Endothelial cell of umbilical vein (primary cell): Measurements from ENCODE around the gene SPG11. TPM values are rescaled to one million over a fixed set of nuclear protein-coding genes. Genes with fewer than 3 reads are reported as not detected.

Source experiments
- BruUV-seq: library from RNA; stranded (reverse); fragments of 400-500 nt; replicated peaks from 2 replicates; lab custom pipeline; 2021; lab: Mats Ljungman, UMichigan
- CTCF ChIA-PET: fragments of 300-600, 350-600 bp; sonication (Branson Sonifier 250); formaldehyde crosslinking; loops from one replicate; lab custom pipeline; 2021; ENCODE audit warnings: antibody characterized with exemption, inconsistent platforms; lab: Charles Lee
- POLR2A ChIA-PET: fragments of 300-600, 350-600 bp; sonication (Branson Sonifier 250); formaldehyde crosslinking; loops from one replicate; lab custom pipeline; 2021; ENCODE audit warnings: antibody characterized with exemption, inconsistent platforms; lab: Charles Lee
- DNase-seq: peaks from one replicate; pipeline ENCODE4 v3.0.0-alpha.2; 2011; ENCODE audit warnings: low read depth, low spot score
- FAIRE-seq: peaks from 2 replicates; lab custom pipeline; 2011; peaks lifted over from hg19 to GRCh38; lab: Jason Lieb, UNC
- H2AFZ ChIP-seq: 2 replicates; pipeline ENCODE4 v1.6.0; 2012; ENCODE audit warnings: low read depth, low read length, control low read depth, inconsistent platforms
- H3K27ac ChIP-seq: 2 replicates; pipeline ENCODE4 v1.5.1; 2011; ENCODE audit warnings: low read depth, mild to moderate bottlenecking, control low read depth, low read length, moderate library complexity; ENCODE audit not compliant: insufficient read depth
- H3K27me3 ChIP-seq, 2 experiments: 2 replicates each; pipeline versions ENCODE4 v1.6.0 to v1.6.1; 2011; ENCODE audit warnings: low read length in 2 of 2, mixed read lengths in 1 of 2; ENCODE audit not compliant: control insufficient read depth in 2 of 2, insufficient read depth in 2 of 2
- H3K36me3 ChIP-seq, 2 experiments: 2 replicates in 1 of 2; 3 replicates in 1 of 2; pipeline ENCODE4 v1.5.1; 2011; ENCODE audit warnings: low read length in 2 of 2, mild to moderate bottlenecking in 1 of 2, moderate library complexity in 1 of 2; ENCODE audit not compliant: control insufficient read depth in 2 of 2, insufficient read depth in 2 of 2; ENCODE audit errors: extremely low read depth in 1 of 2
- H3K4me1 ChIP-seq: 3 replicates; pipeline ENCODE4 v1.5.1; 2011; ENCODE audit warnings: mild to moderate bottlenecking, low read length; ENCODE audit not compliant: control insufficient read depth, insufficient read depth; ENCODE audit errors: extremely low read depth
- H3K4me2 ChIP-seq: 2 replicates; pipeline ENCODE4 v1.6.1; 2011; ENCODE audit warnings: low read length, control low read depth, mixed read lengths; ENCODE audit not compliant: insufficient read depth
- H3K4me3 ChIP-seq, 3 experiments: fragments of 200-600 bp in 1 of 3; sonication (generic), shearing (Covaris generic) in 1 of 3; replicated peaks in 1 of 3; 2 replicates each; pipeline ENCODE4 v1.5.1; 2011 to 2016; ENCODE audit warnings: control low read depth in 3 of 3, low read length in 3 of 3, mild to moderate bottlenecking in 2 of 3, inconsistent platforms in 1 of 3, low read depth in 1 of 3, moderate library complexity in 1 of 3; ENCODE audit not compliant: insufficient read depth in 1 of 3
- H3K79me2 ChIP-seq: 2 replicates; pipeline ENCODE4 v1.6.0; 2012; ENCODE audit warnings: low read length, inconsistent platforms; ENCODE audit not compliant: control insufficient read depth, insufficient read depth
- H3K9ac ChIP-seq: replicated peaks from 2 replicates; pipeline ENCODE3; 2011; ENCODE audit warnings: low read length, control low read depth; ENCODE audit not compliant: insufficient read depth; ENCODE audit errors: extremely low read depth
- H3K9me1 ChIP-seq: replicated peaks from 3 replicates; pipeline ENCODE4 v1.6.0; 2011; ENCODE audit warnings: mild to moderate bottlenecking, low read length; ENCODE audit not compliant: control insufficient read depth, insufficient read depth; ENCODE audit errors: extremely low read depth
- H3K9me3 ChIP-seq: replicated peaks from 2 replicates; pipeline ENCODE4 v1.5.1; 2012; ENCODE audit warnings: low read length, inconsistent platforms; ENCODE audit not compliant: control insufficient read depth, insufficient read depth
- H4K20me1 ChIP-seq: replicated peaks from 2 replicates; pipeline ENCODE3; 2011; ENCODE audit warnings: mild to moderate bottlenecking, low read length; ENCODE audit not compliant: control insufficient read depth, insufficient read depth; ENCODE audit errors: extremely low read depth
- CTCF ChIP-seq, 2 donors: IDR thresholded peaks; 1 replicate in 1 of 2; 2 replicates in 1 of 2; pipeline ENCODE4 v1.5.1; 2011; ENCODE audit warnings: low read length in 2 of 2, mild to moderate bottlenecking in 2 of 2, moderate library complexity in 2 of 2, control low read depth in 1 of 2, inconsistent platforms in 1 of 2, low read depth in 1 of 2; ENCODE audit not compliant: insufficient read depth in 1 of 2; ENCODE audit errors: extremely low read depth in 1 of 2
- EZH2 ChIP-seq: IDR thresholded peaks from 2 replicates; pipeline ENCODE4 v1.6.1; 2012; ENCODE audit warnings: borderline replicate concordance, low read depth, mild to moderate bottlenecking, moderate library complexity, low read length, inconsistent platforms; ENCODE audit not compliant: severe bottlenecking
- FOS ChIP-seq: IDR thresholded peaks from 2 replicates; pipeline ENCODE4 v1.6.1; 2011; ENCODE audit warnings: mild to moderate bottlenecking, low read length, moderate library complexity, borderline replicate concordance; ENCODE audit not compliant: insufficient read depth
- GATA2 ChIP-seq: IDR thresholded peaks from 2 replicates; pipeline ENCODE4 v1.7.0; 2011; ENCODE audit warnings: low read depth, mild to moderate bottlenecking, moderate library complexity, mixed read lengths, low read length; ENCODE audit not compliant: insufficient read length, insufficient read depth
- MAX ChIP-seq: IDR thresholded peaks from 2 replicates; pipeline ENCODE4 v1.6.1; 2011; ENCODE audit not compliant: insufficient read depth, insufficient read length
- MYC ChIP-seq: IDR thresholded peaks from one replicate; pipeline ENCODE4 v1.6.1; 2011; ENCODE audit warnings: mild to moderate bottlenecking, low read depth, low read length
- POLR2A ChIP-seq: IDR thresholded peaks from 2 replicates; pipeline ENCODE4 v1.6.1; 2012; ENCODE audit warnings: low read depth, mild to moderate bottlenecking, control low read depth, low read length
- POLR2AphosphoS5 ChIP-seq: IDR thresholded peaks from 2 replicates; pipeline ENCODE4 v1.6.1; 2012; ENCODE audit warnings: low read depth, mild to moderate bottlenecking, control low read depth, low read length, moderate library complexity; ENCODE audit not compliant: insufficient read depth
- dilution Hi-C: fragments of 300-500 bp; cut with MboI; formaldehyde crosslinking; loops from one replicate; pipeline ENCODE4 v1.15.0; 2019; ENCODE audit warnings: low sequenced_read_pairs; ENCODE audit not compliant: extremely low pct_ligation_motif_present
- intact Hi-C: fragments of 100-400 bp; cut with micrococcal nuclease; formaldehyde crosslinking; loops from one replicate; pipeline ENCODE4 v1.10.0; 2022
- polyA plus RNA-seq, 4 experiments: library from polyadenylated mRNA; depleted of rRNA in 3 of 4; stranded (reverse) in 3 of 4; unstranded in 1 of 4; fragments of >200 nt; gene quantifications; 2 replicates each; pipeline versions ENCODE4 v1.2.1 to v1.2.3, GENCODE V29; 2011 to 2012; ENCODE audit warnings: missing spikeins in 1 of 4
- total RNA-seq: library from RNA; stranded (reverse); gene quantifications from 2 replicates; pipeline ENCODE4 v1.2.3, GENCODE V29; 2021

SPG11 gene
- total and polyA plus RNA-seq, 2 donors (not counting 3 experiments of a cell fraction or from before 2014, with no cell fraction given) = 30.7 to 53.5 TPM

- H3K9me1 ChIP-seq = no peaks in the 10 kb centered on the region
- FAIRE-seq = peak; percentile 42
- H3K27me3 ChIP-seq = no peaks in the 10 kb centered on the region
- H3K9ac ChIP-seq = no peak overlapping the region
- H3K27ac ChIP-seq = peak overlapping the region; percentile 71
- peak overlapping the region; percentile 24 for H3K4me2 ChIP-seq
- intact Hi-C loops (no loop called here), dilution Hi-C loops (loop anchor here (25.0 kb wide), 1 partner anchor 138 kb away; the partner anchor contains the start of gene TRIM69)
- H3K4me3 ChIP-seq = no peak overlapping the region
- BruUV-seq = no TSS peak
- POLR2A ChIA-PET = no interaction called here
- no peaks in the 10 kb centered on the region for H3K79me2 ChIP-seq
- CTCF ChIA-PET = interaction anchor here (1.0 to 2.5 kb wide), 6 partner anchors 10 to 139 kb away, joined by 3 to 16 read pairs (median 6); no protein-coding TSS in a partner anchor
- peak overlapping the region; percentile 19 for H2AFZ ChIP-seq
- H3K4me1 ChIP-seq = peaks cover 23% of the 10 kb centered on the region
- DNase-seq = peak; percentile 84
- no peaks in the 10 kb centered on the region for H3K9me3 ChIP-seq
- no peaks in the 10 kb centered on the region for H4K20me1 ChIP-seq
- H3K36me3 ChIP-seq = peaks cover 3% of the 10 kb centered on the region in 2 experiments
- peak; percentile 13 for TF ChIP-seq FOS
- peak; percentile 68 for TF ChIP-seq GATA2
- TF ChIP-seq POLR2A = no peak
- TF ChIP-seq MAX = no peak
- TF ChIP-seq EZH2 = no peak
Observed at GRCh38 chr15:44598892-44599291, 64.6 kb downstream of the SPG11 start.

- H2AFZ ChIP-seq = no peak overlapping the region
- ChIA-PET CTCF (interaction anchor here (1.0 to 2.5 kb wide), 5 partner anchors 10 to 140 kb away, joined by 3 to 16 read pairs (median 6); no protein-coding TSS in a partner anchor), POLR2A (no interaction called here)
- H3K9me3 ChIP-seq = no peaks in the 10 kb centered on the region
- BruUV-seq = no TSS peak
- no peak overlapping the region for H3K9ac ChIP-seq
- TF ChIP-seq EZH2 (no peak), POLR2AphosphoS5 (no peak), POLR2A (no peak), CTCF (IDR thresholded peaks at IDR 0.05; ENCODE audit: extremely low read depth in 1 of 2, insufficient read depth in 1 of 2, low read depth in 1 of 2, low read length in 2 of 2) (no peak), FOS (no peak), GATA2 (no peak), MAX (no peak), MYC (no peak)
- no peaks in the 10 kb centered on the region for H3K27me3 ChIP-seq
- DNase-seq (no peak), FAIRE-seq (no peak)
- H3K4me1 ChIP-seq = peaks cover 23% of the 10 kb centered on the region
- H3K4me2 ChIP-seq = no peak overlapping the region
- H3K9me1 ChIP-seq = no peaks in the 10 kb centered on the region
- H3K27ac ChIP-seq = peak overlapping the region; percentile 71
- intact Hi-C loops (no loop called here), dilution Hi-C loops (loop anchor here (25.0 kb wide), 1 partner anchor 139 kb away; the partner anchor contains the start of gene TRIM69)
- H3K79me2 ChIP-seq = no peaks in the 10 kb centered on the region
- no peak overlapping the region for H3K4me3 ChIP-seq
- peaks cover 3% of the 10 kb centered on the region in 2 experiments for H3K36me3 ChIP-seq
- H4K20me1 ChIP-seq = no peaks in the 10 kb centered on the region
Observed at GRCh38 chr15:44598066-44598465, 65.4 kb downstream of the SPG11 start.
